Panc1 (cell line): ENCODE measurements around the gene FRMD1. TPM values are rescaled to one million over a fixed set of nuclear protein-coding genes. Genes with fewer than 3 reads are reported as not detected.

Source experiments
- ATAC-seq: fragments of 200-7000 bp; cut with Tn5 transposase; 2 replicates; pipeline ENCODE4 v1.9.1; 2020; ENCODE audit warnings: mild to moderate bottlenecking, moderate library complexity
- BruUV-seq: library from RNA; stranded (reverse); fragments of 400-500 nt; replicated peaks from 2 replicates; lab custom pipeline; 2021; lab: Mats Ljungman, UMichigan
- CTCF ChIA-PET: fragments of 300-600 bp; sonication (Branson Sonifier 250); formaldehyde crosslinking; loops from one replicate; lab custom pipeline; 2022; ENCODE audit warnings: antibody characterized with exemption; lab: Charles Lee
- POLR2A ChIA-PET: fragments of 300-600 bp; sonication (Branson Sonifier 250); formaldehyde crosslinking; loops from one replicate; lab custom pipeline; 2022; ENCODE audit warnings: antibody characterized with exemption; lab: Charles Lee
- DNase-seq: peaks from one replicate; pipeline ENCODE4 v3.0.0-alpha.2; 2010; ENCODE audit warnings: low read depth, low spot score
- H3K27ac ChIP-seq: 2 replicates; pipeline ENCODE4 v1.5.1; 2011; ENCODE audit warnings: mild to moderate bottlenecking, low read length, inconsistent platforms
- H3K27me3 ChIP-seq: fragments of 200-500 bp; sonication (Bioruptor generic); 2 replicates; pipeline ENCODE4 v1.6.0; 2014; ENCODE audit warnings: low read length, inconsistent platforms; ENCODE audit not compliant: control insufficient read depth, insufficient read depth
- H3K36me3 ChIP-seq: fragments of 200-500 bp; sonication (Bioruptor generic); 2 replicates; pipeline ENCODE4 v1.5.1; 2014; ENCODE audit warnings: inconsistent platforms, mild to moderate bottlenecking, low read length, moderate library complexity; ENCODE audit not compliant: control insufficient read depth, insufficient read depth
- H3K4me1 ChIP-seq: 2 replicates; pipeline ENCODE4 v1.5.1; 2011; ENCODE audit warnings: inconsistent platforms, mild to moderate bottlenecking, low read length, moderate library complexity; ENCODE audit not compliant: control insufficient read depth, insufficient read depth
- H3K4me3 ChIP-seq, 2 experiments: 2 replicates each; pipeline ENCODE4 v1.5.1; 2011 to 2012; ENCODE audit warnings: low read depth in 2 of 2, low read length in 2 of 2, mild to moderate bottlenecking in 2 of 2, inconsistent platforms in 1 of 2, moderate library complexity in 1 of 2
- H3K9me3 ChIP-seq: fragments of 200-500 bp; sonication (Bioruptor generic); 2 replicates; pipeline ENCODE4 v1.5.1; 2014; ENCODE audit warnings: low read depth, mild to moderate bottlenecking, inconsistent platforms, low read length, moderate library complexity; ENCODE audit not compliant: control insufficient read depth, insufficient read depth
- POLR2AphosphoS5 ChIP-seq: IDR thresholded peaks from 2 replicates; pipeline ENCODE4 v1.6.1; 2012; ENCODE audit warnings: mild to moderate bottlenecking, low read depth, low read length, moderate library complexity
- SIN3A ChIP-seq: IDR thresholded peaks from 2 replicates; pipeline ENCODE4 v1.6.1; 2012; ENCODE audit warnings: low read depth, mild to moderate bottlenecking, low read length, moderate library complexity, borderline replicate concordance; ENCODE audit not compliant: insufficient read depth
- TCF7L2 ChIP-seq: IDR thresholded peaks from 2 replicates; pipeline ENCODE4 v1.6.1; 2011; ENCODE audit warnings: mild to moderate bottlenecking, low read depth, low read length, inconsistent platforms
- in situ Hi-C: cut with HindIII; loops from 2 replicates; pipeline ENCODE4 v1.10.0; 2016; ENCODE audit warnings: low sequenced_read_pairs, low pct_unique_long_range_greater_than_20kb
- intact Hi-C: fragments of 100-400 bp; cut with micrococcal nuclease; formaldehyde crosslinking; loops from one replicate; pipeline ENCODE4 v1.10.0; 2022; ENCODE audit not compliant: unreplicated experiment
- total RNA-seq: library from RNA; stranded (reverse); gene quantifications from one replicate; pipeline ENCODE4 v1.2.1, GENCODE V29; 2021; ENCODE audit not compliant: unreplicated experiment
- TF ChIP-seq, protein P1 (sequence below), 2 experiments: IDR thresholded peaks; 2 replicates each; pipeline ENCODE4 v1.6.1; 2011 to 2012; ENCODE audit warnings: low read depth in 2 of 2, control low read depth in 1 of 2, low read length in 1 of 2, mild to moderate bottlenecking in 1 of 2, moderate library complexity in 1 of 2; ENCODE audit not compliant: insufficient read depth in 1 of 2
- TF ChIP-seq, protein P2 (sequence below): fragments of 450-650 bp; IDR thresholded peaks from 2 replicates; pipeline ENCODE4 v1.5.1; 2017; ENCODE audit warnings: mild to moderate bottlenecking

FRMD1 gene
- total RNA-seq, 1 experiment from 2014 or later, result 0.15 TPM

DNA sequence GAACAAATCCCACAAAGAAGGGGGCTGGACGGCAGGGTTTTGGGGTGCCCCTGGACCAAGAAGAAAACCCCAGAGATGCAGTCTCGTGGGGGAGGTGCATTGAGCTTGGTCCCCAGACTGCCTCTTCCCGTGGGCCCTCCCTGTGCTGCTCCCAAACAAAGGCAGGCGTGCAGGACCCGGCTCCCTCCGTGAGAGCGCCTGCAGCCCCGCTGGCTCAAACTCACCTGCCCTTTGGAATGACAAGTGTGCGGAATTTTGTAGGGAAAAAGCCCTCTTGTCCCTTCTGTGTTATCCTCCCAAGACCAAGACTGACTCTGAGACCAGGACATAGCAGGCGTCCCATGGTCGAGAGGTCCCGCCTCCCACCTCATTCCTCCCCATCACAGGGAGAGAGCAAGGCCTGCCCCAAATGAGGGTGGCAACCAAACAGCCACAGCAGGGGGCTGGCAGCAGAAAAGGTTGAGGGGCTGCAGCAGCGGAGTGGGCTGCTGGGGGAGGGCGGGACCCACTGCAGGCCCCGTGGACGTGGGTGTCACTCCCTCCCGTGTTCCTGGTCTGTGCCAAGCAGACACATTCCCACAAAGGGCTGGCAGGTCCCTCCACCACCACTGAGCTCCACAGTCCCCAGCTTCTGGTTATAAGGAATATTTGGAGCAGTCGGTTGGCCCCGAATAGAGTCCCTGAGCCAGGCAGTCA lies 5.6 kb upstream of the FRMD1 start:
- POLR2A ChIA-PET, result no interaction called here
- Histone ChIP-seq H3K27ac (no peak overlapping the region), H3K4me3 (no peak overlapping the region), H3K36me3 (no peaks in the 10 kb centered on the region), H3K27me3 (no peaks in the 10 kb centered on the region), H3K9me3 (no peaks in the 10 kb centered on the region), H3K4me1 (peaks cover 24% of the 10 kb centered on the region)
- in situ Hi-C loops (no loop called here), intact Hi-C loops (no loop called here)
- CTCF ChIA-PET, result no interaction called here
- TF ChIP-seq TCF7L2 (no peak), SIN3A (no peak)
- TF ChIP-seq, protein P1, sequence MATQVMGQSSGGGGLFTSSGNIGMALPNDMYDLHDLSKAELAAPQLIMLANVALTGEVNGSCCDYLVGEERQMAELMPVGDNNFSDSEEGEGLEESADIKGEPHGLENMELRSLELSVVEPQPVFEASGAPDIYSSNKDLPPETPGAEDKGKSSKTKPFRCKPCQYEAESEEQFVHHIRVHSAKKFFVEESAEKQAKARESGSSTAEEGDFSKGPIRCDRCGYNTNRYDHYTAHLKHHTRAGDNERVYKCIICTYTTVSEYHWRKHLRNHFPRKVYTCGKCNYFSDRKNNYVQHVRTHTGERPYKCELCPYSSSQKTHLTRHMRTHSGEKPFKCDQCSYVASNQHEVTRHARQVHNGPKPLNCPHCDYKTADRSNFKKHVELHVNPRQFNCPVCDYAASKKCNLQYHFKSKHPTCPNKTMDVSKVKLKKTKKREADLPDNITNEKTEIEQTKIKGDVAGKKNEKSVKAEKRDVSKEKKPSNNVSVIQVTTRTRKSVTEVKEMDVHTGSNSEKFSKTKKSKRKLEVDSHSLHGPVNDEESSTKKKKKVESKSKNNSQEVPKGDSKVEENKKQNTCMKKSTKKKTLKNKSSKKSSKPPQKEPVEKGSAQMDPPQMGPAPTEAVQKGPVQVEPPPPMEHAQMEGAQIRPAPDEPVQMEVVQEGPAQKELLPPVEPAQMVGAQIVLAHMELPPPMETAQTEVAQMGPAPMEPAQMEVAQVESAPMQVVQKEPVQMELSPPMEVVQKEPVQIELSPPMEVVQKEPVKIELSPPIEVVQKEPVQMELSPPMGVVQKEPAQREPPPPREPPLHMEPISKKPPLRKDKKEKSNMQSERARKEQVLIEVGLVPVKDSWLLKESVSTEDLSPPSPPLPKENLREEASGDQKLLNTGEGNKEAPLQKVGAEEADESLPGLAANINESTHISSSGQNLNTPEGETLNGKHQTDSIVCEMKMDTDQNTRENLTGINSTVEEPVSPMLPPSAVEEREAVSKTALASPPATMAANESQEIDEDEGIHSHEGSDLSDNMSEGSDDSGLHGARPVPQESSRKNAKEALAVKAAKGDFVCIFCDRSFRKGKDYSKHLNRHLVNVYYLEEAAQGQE (IDR thresholded peaks at IDR 0.05; ENCODE audit: insufficient read depth in 1 of 2, low read depth in 2 of 2, low read length in 1 of 2), result no peak
- no TSS peak for BruUV-seq
- DNase-seq (no peak), ATAC-seq (no peak; the same call in 1 of the 2 replicates)

DNA sequence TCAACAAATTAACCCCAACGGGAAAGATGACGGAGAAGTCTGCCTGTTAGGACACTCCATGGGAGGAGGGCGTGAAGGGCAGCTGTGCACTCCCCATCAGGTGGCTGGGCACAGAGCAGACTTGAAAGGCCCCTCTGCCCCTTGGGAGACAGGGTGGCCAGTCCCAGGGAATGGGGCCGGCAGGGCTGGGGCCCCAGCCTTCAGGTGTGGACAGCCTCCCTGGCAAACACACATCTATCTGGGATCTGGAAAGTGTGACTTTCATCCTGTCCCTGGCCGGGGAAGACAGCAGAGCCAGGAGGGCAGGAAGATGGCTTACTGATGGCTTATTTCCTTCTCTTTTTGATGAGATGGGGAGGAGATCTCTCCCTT lies 4.5 kb upstream of the FRMD1 start:
- POLR2A ChIA-PET, result no interaction called here
- no peak for ATAC-seq
- intact Hi-C loops, result no loop called here

More for the DNA sequence above, 4.5 kb upstream of the FRMD1 start:
- H3K4me3 ChIP-seq, result no peak overlapping the region
- DNase-seq, result no peak
- H3K9me3 ChIP-seq, result no peaks in the 10 kb centered on the region
- H3K27ac ChIP-seq, result no peak overlapping the region
- in situ Hi-C loops, result no loop called here
- CTCF ChIA-PET, result no interaction called here
- H3K27me3 ChIP-seq, result no peaks in the 10 kb centered on the region
- H3K4me1 ChIP-seq, result peaks cover 20% of the 10 kb centered on the region
- no peaks in the 10 kb centered on the region for H3K36me3 ChIP-seq
- TF ChIP-seq, protein P1 (IDR thresholded peaks at IDR 0.05; ENCODE audit: insufficient read depth in 1 of 2, low read depth in 2 of 2, low read length in 1 of 2), result no peak
- TF ChIP-seq TCF7L2 (no peak), POLR2AphosphoS5 (no peak), SIN3A (no peak)
- TF ChIP-seq, protein P2, sequence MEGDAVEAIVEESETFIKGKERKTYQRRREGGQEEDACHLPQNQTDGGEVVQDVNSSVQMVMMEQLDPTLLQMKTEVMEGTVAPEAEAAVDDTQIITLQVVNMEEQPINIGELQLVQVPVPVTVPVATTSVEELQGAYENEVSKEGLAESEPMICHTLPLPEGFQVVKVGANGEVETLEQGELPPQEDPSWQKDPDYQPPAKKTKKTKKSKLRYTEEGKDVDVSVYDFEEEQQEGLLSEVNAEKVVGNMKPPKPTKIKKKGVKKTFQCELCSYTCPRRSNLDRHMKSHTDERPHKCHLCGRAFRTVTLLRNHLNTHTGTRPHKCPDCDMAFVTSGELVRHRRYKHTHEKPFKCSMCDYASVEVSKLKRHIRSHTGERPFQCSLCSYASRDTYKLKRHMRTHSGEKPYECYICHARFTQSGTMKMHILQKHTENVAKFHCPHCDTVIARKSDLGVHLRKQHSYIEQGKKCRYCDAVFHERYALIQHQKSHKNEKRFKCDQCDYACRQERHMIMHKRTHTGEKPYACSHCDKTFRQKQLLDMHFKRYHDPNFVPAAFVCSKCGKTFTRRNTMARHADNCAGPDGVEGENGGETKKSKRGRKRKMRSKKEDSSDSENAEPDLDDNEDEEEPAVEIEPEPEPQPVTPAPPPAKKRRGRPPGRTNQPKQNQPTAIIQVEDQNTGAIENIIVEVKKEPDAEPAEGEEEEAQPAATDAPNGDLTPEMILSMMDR, result no peak
- no TSS peak for BruUV-seq
